ENCODE measurements around the gene GPR108. TPM values are rescaled to one million over a fixed set of nuclear protein-coding genes. Genes with fewer than 3 reads are reported as not detected.

GPR108 gene
- total and polyA plus RNA-seq, 2 of the 13 experiments (the other 11 are each of a cell fraction or from before 2014, with no cell fraction given), result 36.4 to 63.0 TPM

DNA sequence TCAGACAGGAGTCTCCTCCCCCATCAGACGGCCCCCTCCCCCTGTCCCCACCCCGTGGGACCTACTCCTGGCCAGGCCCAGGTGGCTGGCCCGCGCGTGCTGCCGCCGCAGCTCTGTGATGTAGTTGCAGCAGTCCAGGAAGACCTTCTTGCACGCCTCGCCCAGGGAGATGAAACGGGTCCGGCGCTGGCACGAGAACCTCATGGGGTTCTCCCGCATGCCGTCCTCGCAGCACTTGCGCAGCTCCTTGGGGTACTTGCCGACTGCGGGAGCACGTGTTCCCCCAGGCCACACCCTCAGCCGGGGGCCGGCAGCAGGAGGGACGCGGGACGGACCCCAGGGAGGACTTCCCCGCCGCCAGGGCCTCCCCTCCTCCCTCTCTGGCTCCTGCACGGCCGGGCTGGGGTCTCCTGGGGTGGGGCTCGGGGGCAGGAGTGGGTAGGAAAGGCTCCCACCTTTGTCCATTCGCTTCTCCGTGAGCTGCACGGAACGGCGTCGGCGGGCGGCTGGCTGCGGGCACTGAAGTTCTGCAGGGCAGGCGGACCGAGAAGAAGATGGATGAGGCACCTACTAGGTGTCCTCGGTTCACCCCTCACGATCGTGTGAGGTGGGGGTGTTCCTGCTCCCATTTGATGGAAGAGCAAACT is 30.2 kb downstream of the GPR108 start (continued):
- TF ChIP-seq, protein P1, sequence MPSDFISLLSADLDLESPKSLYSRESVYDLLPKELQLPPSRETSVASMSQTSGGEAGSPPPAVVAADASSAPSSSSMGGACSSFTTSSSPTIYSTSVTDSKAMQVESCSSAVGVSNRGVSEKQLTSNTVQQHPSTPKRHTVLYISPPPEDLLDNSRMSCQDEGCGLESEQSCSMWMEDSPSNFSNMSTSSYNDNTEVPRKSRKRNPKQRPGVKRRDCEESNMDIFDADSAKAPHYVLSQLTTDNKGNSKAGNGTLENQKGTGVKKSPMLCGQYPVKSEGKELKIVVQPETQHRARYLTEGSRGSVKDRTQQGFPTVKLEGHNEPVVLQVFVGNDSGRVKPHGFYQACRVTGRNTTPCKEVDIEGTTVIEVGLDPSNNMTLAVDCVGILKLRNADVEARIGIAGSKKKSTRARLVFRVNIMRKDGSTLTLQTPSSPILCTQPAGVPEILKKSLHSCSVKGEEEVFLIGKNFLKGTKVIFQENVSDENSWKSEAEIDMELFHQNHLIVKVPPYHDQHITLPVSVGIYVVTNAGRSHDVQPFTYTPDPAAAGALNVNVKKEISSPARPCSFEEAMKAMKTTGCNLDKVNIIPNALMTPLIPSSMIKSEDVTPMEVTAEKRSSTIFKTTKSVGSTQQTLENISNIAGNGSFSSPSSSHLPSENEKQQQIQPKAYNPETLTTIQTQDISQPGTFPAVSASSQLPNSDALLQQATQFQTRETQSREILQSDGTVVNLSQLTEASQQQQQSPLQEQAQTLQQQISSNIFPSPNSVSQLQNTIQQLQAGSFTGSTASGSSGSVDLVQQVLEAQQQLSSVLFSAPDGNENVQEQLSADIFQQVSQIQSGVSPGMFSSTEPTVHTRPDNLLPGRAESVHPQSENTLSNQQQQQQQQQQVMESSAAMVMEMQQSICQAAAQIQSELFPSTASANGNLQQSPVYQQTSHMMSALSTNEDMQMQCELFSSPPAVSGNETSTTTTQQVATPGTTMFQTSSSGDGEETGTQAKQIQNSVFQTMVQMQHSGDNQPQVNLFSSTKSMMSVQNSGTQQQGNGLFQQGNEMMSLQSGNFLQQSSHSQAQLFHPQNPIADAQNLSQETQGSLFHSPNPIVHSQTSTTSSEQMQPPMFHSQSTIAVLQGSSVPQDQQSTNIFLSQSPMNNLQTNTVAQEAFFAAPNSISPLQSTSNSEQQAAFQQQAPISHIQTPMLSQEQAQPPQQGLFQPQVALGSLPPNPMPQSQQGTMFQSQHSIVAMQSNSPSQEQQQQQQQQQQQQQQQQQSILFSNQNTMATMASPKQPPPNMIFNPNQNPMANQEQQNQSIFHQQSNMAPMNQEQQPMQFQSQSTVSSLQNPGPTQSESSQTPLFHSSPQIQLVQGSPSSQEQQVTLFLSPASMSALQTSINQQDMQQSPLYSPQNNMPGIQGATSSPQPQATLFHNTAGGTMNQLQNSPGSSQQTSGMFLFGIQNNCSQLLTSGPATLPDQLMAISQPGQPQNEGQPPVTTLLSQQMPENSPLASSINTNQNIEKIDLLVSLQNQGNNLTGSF (CRISPR knock-in tag; IDR thresholded peaks at IDR 0.05), result no peak
- TF ChIP-seq SRSF1 (optimal IDR thresholded peaks at IDR 0.05; ENCODE audit: low read depth, low read length) (peak; percentile 53), POLR2A (IDR thresholded peaks at IDR 0.05; ENCODE audit: insufficient read depth in 1 of 2, low read depth in 2 of 2, low read length in 2 of 2) (peak in 1 of 2 experiments; percentile 28; a peak in 1 of 4 replicates), MYNN (CRISPR knock-in tag; IDR thresholded peaks at IDR 0.05; ENCODE audit: low read depth) (no peak), NONO (IDR thresholded peaks at IDR 0.05) (no peak), NONO (CRISPR knock-in tag; conservative IDR thresholded peaks at IDR 0.05) (no peak), ZNF850 (CRISPR knock-in tag; conservative IDR thresholded peaks at IDR 0.05) (no peak), NRL (CRISPR knock-in tag; IDR thresholded peaks at IDR 0.05; ENCODE audit: borderline replicate concordance) (no peak), ZNF672 (CRISPR knock-in tag; IDR thresholded peaks at IDR 0.05) (no peak), RBM22 (optimal IDR thresholded peaks at IDR 0.05; ENCODE audit: low read length) (peak; percentile 83), ZNF792 (CRISPR knock-in tag; IDR thresholded peaks at IDR 0.05) (no peak)
- TF ChIP-seq, protein P2, sequence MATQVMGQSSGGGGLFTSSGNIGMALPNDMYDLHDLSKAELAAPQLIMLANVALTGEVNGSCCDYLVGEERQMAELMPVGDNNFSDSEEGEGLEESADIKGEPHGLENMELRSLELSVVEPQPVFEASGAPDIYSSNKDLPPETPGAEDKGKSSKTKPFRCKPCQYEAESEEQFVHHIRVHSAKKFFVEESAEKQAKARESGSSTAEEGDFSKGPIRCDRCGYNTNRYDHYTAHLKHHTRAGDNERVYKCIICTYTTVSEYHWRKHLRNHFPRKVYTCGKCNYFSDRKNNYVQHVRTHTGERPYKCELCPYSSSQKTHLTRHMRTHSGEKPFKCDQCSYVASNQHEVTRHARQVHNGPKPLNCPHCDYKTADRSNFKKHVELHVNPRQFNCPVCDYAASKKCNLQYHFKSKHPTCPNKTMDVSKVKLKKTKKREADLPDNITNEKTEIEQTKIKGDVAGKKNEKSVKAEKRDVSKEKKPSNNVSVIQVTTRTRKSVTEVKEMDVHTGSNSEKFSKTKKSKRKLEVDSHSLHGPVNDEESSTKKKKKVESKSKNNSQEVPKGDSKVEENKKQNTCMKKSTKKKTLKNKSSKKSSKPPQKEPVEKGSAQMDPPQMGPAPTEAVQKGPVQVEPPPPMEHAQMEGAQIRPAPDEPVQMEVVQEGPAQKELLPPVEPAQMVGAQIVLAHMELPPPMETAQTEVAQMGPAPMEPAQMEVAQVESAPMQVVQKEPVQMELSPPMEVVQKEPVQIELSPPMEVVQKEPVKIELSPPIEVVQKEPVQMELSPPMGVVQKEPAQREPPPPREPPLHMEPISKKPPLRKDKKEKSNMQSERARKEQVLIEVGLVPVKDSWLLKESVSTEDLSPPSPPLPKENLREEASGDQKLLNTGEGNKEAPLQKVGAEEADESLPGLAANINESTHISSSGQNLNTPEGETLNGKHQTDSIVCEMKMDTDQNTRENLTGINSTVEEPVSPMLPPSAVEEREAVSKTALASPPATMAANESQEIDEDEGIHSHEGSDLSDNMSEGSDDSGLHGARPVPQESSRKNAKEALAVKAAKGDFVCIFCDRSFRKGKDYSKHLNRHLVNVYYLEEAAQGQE (IDR thresholded peaks at IDR 0.05; ENCODE audit: borderline replicate concordance in 1 of 2, low read depth in 1 of 2, low read length in 2 of 2), result no peak
- TF ChIP-seq, protein P3, sequence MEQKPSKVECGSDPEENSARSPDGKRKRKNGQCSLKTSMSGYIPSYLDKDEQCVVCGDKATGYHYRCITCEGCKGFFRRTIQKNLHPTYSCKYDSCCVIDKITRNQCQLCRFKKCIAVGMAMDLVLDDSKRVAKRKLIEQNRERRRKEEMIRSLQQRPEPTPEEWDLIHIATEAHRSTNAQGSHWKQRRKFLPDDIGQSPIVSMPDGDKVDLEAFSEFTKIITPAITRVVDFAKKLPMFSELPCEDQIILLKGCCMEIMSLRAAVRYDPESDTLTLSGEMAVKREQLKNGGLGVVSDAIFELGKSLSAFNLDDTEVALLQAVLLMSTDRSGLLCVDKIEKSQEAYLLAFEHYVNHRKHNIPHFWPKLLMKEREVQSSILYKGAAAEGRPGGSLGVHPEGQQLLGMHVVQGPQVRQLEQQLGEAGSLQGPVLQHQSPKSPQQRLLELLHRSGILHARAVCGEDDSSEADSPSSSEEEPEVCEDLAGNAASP (CRISPR knock-in tag; IDR thresholded peaks at IDR 0.05; ENCODE audit: borderline replicate concordance), result no peak
